ENCODE results near the gene ESAM. TPM values are rescaled to one million over a fixed set of nuclear protein-coding genes. Genes with fewer than 3 reads are reported as not detected.

The ESAM gene
- total RNA-seq, 5 donors from 2014 or later (not counting 1 experiment from before 2014, with no cell fraction given), result 1.2 to 3.5 (median 2.5) TPM

DNA sequence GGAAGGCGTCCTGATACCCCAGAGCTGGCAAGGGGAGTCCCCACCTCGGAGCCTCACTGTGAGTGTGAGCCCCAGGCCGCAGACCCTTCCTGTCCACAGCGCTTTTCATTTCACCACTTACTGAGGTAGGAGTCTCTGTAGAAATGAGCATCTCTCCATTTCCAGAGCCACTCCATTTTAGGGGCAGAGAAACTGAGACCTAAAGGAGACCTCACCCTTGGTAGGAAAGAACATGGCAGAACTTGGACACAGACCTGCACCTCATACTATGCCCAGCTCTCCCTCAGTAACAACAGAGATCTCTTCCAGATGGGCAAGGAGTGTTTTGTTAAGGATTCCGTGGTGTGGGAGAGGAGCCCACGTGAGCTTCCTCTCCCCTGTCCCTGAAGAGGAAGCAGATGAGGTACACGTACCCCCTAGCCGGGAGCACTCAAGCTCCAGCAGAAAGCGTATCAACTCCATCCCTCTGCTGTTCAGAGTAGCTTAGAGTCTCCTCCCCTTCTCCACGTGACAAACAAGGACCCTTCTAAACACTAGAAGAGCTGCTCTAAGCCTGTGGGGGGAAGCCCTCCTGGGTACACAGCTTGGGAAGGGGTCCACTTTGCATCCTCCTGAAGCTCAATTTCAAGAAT is 9.5 kb downstream of the ESAM start:
- ChIA-PET CTCF (interaction anchor here (0.5 to 1.1 kb wide), 8 partner anchors 9 to 631 kb away, joined by 3 to 5 read pairs (median 3); partner anchors contain the start of gene NRGN (in 1 of the 2)), POLR2A (no interaction called here)
- H3K4me3 Mint-ChIP-seq, result peak overlapping the region; percentile 17 to 61 (median 55)
- no peak for DNase-seq
- Histone ChIP-seq H3K4me3 (ENCODE audit: control insufficient read depth in 1 of 2, extremely low read depth in 1 of 2, low read length in 1 of 2) (peak overlapping the region in 1 of 2 donors; percentile 34), H3K9me3 (no peaks in the 10 kb centered on the region), H3K36me3 (ENCODE audit: control insufficient read depth in 2 of 2, extremely low read depth in 1 of 2, insufficient read depth in 1 of 2, low read length in 1 of 2) (no peaks in the 10 kb centered on the region), H3K27me3 (replicated peaks in 1 of 2; ENCODE audit: control insufficient read depth in 2 of 2, extremely low read depth in 1 of 2, insufficient read depth in 2 of 2, low read length in 1 of 2) (peaks cover 0 to 46% of the 10 kb centered on the region in 2 experiments), H3K27ac (ENCODE audit: low read length) (no peak overlapping the region), H3K4me1 (ENCODE audit: control insufficient read depth in 1 of 2, extremely low read depth in 1 of 2, insufficient read depth in 2 of 2, low read length in 2 of 2) (peaks cover 0 to 10% of the 10 kb centered on the region in 2 experiments)
- 41% methylated on average over 5 of the region's 10 CpGs for WGBS (ENCODE audit: insufficient coverage)
- peaks cover 15 to 27% of the 10 kb centered on the region in 2 donors for H3K27me3 Mint-ChIP-seq
- H3K27ac Mint-ChIP-seq, result peak overlapping the region; percentile 55 to 74
- H3K9me3 Mint-ChIP-seq, result no peaks in the 10 kb centered on the region
- no peak for ATAC-seq (replicated peaks in 1 of 4)
- H3K4me1 Mint-ChIP-seq, result peaks cover under 1 to 30% (median 3%) of the 10 kb centered on the region in 3 donors
- no peaks in the 10 kb centered on the region for H3K36me3 Mint-ChIP-seq

DNA sequence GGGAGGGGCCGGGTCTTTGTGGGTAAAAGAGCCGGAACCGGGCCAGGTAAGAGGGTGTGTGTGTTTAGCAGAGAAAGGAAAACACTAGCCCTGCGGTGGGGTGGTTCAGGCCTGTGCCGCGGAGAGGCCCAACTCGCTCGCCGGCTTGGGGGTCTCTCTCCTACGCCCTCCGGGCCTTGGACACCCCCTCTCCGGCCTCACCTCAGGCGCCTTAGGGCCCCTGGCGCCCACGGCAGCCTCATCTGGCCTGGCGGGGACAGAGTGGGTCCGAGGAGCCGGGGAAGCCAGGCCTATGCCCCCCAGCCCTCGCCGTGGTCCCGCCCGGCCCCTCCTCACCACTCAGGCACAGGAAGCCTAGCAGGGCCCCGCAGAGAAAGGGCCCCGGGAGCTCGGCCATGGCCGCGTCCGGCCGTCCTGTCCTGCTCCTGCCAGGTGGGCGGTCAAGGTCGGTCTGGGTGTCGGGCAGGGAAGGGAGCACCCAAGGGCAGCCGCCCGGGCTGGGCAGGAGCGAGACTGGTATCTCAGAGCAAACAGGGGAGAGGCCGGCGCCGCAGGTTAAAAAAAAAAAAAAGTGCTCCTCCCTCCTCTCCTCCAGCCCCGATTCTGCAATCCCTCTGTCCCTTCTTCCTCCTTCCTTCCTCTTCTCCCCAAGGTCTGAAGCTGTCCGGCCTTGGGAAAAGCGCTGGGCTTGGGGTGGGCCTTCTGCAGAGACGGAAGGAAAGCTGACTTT is 10.2 kb downstream of the ESAM start, which contains the start of gene VSIG2:
Gene VSIG2 (minus strand): TSS at position 515 of the 730 bp plus-strand sequence. CDS start 118 bp downstream, at position 397.
- H3K4me1 Mint-ChIP-seq, result peaks cover 6 to 31% (median 7%) of the 10 kb centered on the region in 3 donors
- Histone ChIP-seq H3K9me3 (no peaks in the 10 kb centered on the region), H3K27ac (ENCODE audit: low read length) (peak within 1 kb of the TSS; percentile 23), H3K36me3 (ENCODE audit: control insufficient read depth in 2 of 2, extremely low read depth in 1 of 2, insufficient read depth in 1 of 2, low read length in 1 of 2) (no peaks in the 10 kb centered on the region), H3K4me1 (ENCODE audit: control insufficient read depth in 1 of 2, extremely low read depth in 1 of 2, insufficient read depth in 2 of 2, low read length in 2 of 2) (peaks cover 0 to 16% of the 10 kb centered on the region in 2 experiments), H3K27me3 (replicated peaks in 1 of 2; ENCODE audit: control insufficient read depth in 2 of 2, extremely low read depth in 1 of 2, insufficient read depth in 2 of 2, low read length in 1 of 2) (peaks cover 0 to 39% of the 10 kb centered on the region in 2 experiments), H3K4me3 (ENCODE audit: control insufficient read depth in 1 of 2, extremely low read depth in 1 of 2, low read length in 1 of 2) (peak within 1 kb of the TSS in 1 of 2 donors; percentile 34)
- ChIA-PET CTCF (interaction anchor here (0.5 to 1.1 kb wide), 6 partner anchors 10 to 85 kb away, joined by 3 to 5 read pairs (median 3); partner anchors contain the start of gene NRGN (in 1 of the 2)), POLR2A (no interaction called here)
- peak within 1 kb of the TSS; percentile 17 to 61 (median 55) for H3K4me3 Mint-ChIP-seq
- peak within 1 kb of the TSS; percentile 55 to 74 for H3K27ac Mint-ChIP-seq
- no peaks in the 10 kb centered on the region for H3K9me3 Mint-ChIP-seq
- ATAC-seq (replicated peaks in 1 of 4) (peak in 1 of 4 experiments; percentile 19), DNase-seq (no peak)
- H3K36me3 Mint-ChIP-seq, result no peaks in the 10 kb centered on the region
- WGBS (ENCODE audit: insufficient coverage), result 79% methylated on average over 30 of the region's 42 CpGs
- H3K27me3 Mint-ChIP-seq, result peaks cover 10 to 20% of the 10 kb centered on the region in 2 donors

DNA sequence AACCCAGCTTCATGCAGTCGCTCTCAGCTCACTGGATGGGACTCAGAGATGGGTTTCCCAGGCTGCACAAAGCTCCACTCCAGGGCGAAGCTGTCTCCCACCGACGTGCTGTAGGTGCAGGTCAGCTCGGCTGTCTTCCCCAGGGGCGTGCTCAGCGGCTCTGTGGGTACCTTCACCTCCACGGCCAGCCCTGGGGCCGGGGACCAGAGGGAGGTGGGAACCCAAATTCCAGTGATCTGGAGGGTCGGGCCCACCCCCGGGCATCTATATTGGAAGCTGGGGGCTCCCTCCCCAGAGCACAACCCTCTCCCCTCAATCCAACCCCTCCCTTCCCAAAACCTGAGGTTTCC is 10.7 kb downstream of the ESAM start:
- Mint-ChIP-seq H3K36me3 (no peaks in the 10 kb centered on the region), H3K27ac (no peak overlapping the region), H3K9me3 (no peaks in the 10 kb centered on the region), H3K4me1 (peaks cover 9 to 30% (median 11%) of the 10 kb centered on the region in 3 donors), H3K4me3 (peak overlapping the region in 1 of 3 donors; percentile 13), H3K27me3 (peaks cover 4 to 14% of the 10 kb centered on the region in 2 donors)
- peak overlapping the region in 1 of 2 donors; percentile 34 for H3K4me3 ChIP-seq (ENCODE audit: control insufficient read depth in 1 of 2, extremely low read depth in 1 of 2, low read length in 1 of 2)
- ATAC-seq (replicated peaks in 1 of 4) (no peak), DNase-seq (no peak)
- H3K27me3 ChIP-seq (replicated peaks in 1 of 2; ENCODE audit: control insufficient read depth in 2 of 2, extremely low read depth in 1 of 2, insufficient read depth in 2 of 2, low read length in 1 of 2), result peaks cover 0 to 35% of the 10 kb centered on the region in 2 experiments
- 87% methylated on average over 8 of the region's 11 CpGs for WGBS (ENCODE audit: insufficient coverage)
- no peaks in the 10 kb centered on the region for H3K9me3 ChIP-seq
- peaks cover 0 to 16% of the 10 kb centered on the region in 2 experiments for H3K4me1 ChIP-seq (ENCODE audit: control insufficient read depth in 1 of 2, extremely low read depth in 1 of 2, insufficient read depth in 2 of 2, low read length in 2 of 2)
- no peaks in the 10 kb centered on the region for H3K36me3 ChIP-seq (ENCODE audit: control insufficient read depth in 2 of 2, extremely low read depth in 1 of 2, insufficient read depth in 1 of 2, low read length in 1 of 2)
- POLR2A ChIA-PET, result no interaction called here
- H3K27ac ChIP-seq (ENCODE audit: low read length), result no peak overlapping the region
- CTCF ChIA-PET, result interaction anchor here in 1 of 2 donors (0.5 to 1.0 kb wide), 2 partner anchors 12 to 144 kb away, joined by 3 to 4 read pairs; no protein-coding TSS in a partner anchor

DNA sequence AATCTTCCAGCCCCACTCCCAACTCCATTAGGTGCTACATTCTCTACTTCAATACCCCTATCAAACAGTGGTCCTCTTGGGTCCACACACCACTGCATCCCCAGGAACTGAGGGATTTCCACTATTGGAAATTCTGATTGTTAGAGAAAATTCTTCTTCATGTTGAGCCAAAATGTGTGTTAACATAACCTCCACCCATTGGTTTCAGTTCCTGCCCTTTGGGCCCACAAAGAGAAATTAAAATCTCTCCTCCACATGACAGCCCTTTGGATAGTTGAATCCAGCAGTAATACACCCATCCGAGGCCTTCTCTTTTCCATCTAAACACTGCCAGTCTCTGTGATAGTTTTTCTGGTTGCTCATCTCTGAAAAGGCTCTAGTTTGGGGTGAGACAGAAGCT is 12.2 kb downstream of the ESAM start:
- Histone ChIP-seq H3K27ac (ENCODE audit: low read length) (no peak overlapping the region), H3K27me3 (replicated peaks in 1 of 2; ENCODE audit: control insufficient read depth in 2 of 2, extremely low read depth in 1 of 2, insufficient read depth in 2 of 2, low read length in 1 of 2) (peaks cover 0 to 29% of the 10 kb centered on the region in 2 experiments), H3K9me3 (no peaks in the 10 kb centered on the region), H3K4me1 (ENCODE audit: control insufficient read depth in 1 of 2, extremely low read depth in 1 of 2, insufficient read depth in 2 of 2, low read length in 2 of 2) (peaks cover 2 to 27% of the 10 kb centered on the region in 2 experiments), H3K4me3 (ENCODE audit: control insufficient read depth in 1 of 2, extremely low read depth in 1 of 2, low read length in 1 of 2) (no peak overlapping the region), H3K36me3 (ENCODE audit: control insufficient read depth in 2 of 2, extremely low read depth in 1 of 2, insufficient read depth in 1 of 2, low read length in 1 of 2) (no peaks in the 10 kb centered on the region)
- POLR2A ChIA-PET, result no interaction called here
- peaks cover 13 to 31% (median 14%) of the 10 kb centered on the region in 3 donors for H3K4me1 Mint-ChIP-seq
- CTCF ChIA-PET, result no interaction called here
- H3K36me3 Mint-ChIP-seq, result no peaks in the 10 kb centered on the region
- ATAC-seq (replicated peaks in 1 of 4) (no peak), DNase-seq (no peak)
- no peaks in the 10 kb centered on the region for H3K9me3 Mint-ChIP-seq
- WGBS (ENCODE audit: insufficient coverage), result no CpG with 5 or more reads among the region's 1 CpG
- H3K4me3 Mint-ChIP-seq, result no peak overlapping the region
- peaks cover 0 to 8% of the 10 kb centered on the region in 2 donors for H3K27me3 Mint-ChIP-seq
- H3K27ac Mint-ChIP-seq, result peak overlapping the region; percentile 28 to 43

DNA sequence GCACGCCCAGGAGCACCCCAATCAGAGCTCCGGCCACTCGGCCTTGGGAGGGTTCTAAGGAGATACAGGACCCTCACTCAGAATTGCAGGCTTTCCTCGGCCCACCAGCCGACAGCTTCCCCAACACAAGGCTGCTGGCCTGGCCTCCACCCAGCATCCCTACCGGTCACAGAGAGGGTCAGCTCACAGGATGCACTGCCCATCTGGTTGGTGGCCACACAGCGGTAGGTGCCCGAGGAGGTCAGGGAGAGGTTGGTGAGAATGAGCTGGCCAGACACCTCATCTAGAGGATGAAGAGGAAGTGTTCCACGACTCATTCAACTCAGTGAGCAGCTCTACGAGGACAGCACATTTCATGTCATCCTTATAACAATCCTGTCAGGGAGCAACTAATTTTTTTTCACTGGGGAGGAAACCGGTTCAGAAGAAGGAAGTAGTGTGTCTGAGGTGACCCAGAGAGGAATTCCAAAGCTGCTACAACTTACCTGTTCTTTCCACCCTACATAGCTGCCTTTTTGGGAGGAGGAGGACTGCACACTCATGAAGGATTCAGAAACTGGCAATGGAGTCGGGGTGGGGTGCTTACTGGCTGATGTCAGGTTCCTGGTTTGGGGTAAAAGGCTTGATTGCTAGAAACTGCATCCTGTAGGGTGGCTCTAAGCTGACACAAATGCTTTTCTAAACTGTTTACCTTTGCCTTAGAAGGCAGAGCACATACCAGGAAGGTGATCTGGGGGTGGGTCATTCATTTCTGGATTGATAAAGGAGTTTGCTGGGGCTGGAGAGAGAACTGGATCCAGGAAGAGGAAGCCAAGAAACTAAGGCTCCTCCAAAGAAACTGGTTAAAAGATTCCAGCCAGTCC is 13.4 kb downstream of the ESAM start:
- ATAC-seq (replicated peaks in 1 of 4) (no peak), DNase-seq (no peak)
- Histone ChIP-seq H3K4me3 (ENCODE audit: control insufficient read depth in 1 of 2, extremely low read depth in 1 of 2, low read length in 1 of 2) (no peak overlapping the region), H3K4me1 (ENCODE audit: control insufficient read depth in 1 of 2, extremely low read depth in 1 of 2, insufficient read depth in 2 of 2, low read length in 2 of 2) (peaks cover 2 to 27% of the 10 kb centered on the region in 2 experiments), H3K27ac (ENCODE audit: low read length) (no peak overlapping the region), H3K27me3 (replicated peaks in 1 of 2; ENCODE audit: control insufficient read depth in 2 of 2, extremely low read depth in 1 of 2, insufficient read depth in 2 of 2, low read length in 1 of 2) (peaks cover 0 to 18% of the 10 kb centered on the region in 2 experiments), H3K9me3 (no peaks in the 10 kb centered on the region), H3K36me3 (ENCODE audit: control insufficient read depth in 2 of 2, extremely low read depth in 1 of 2, insufficient read depth in 1 of 2, low read length in 1 of 2) (no peaks in the 10 kb centered on the region)
- ChIA-PET CTCF (interaction anchor here (0.5 to 1.2 kb wide), 4 partner anchors 10 to 105 kb away, joined by 3 to 9 read pairs (median 4); no protein-coding TSS in a partner anchor), POLR2A (interaction anchor here in 1 of 2 donors (0.7 kb wide), 2 partner anchors 78 to 1002 kb away, joined by 3 read pairs; no protein-coding TSS in a partner anchor)
- H3K27ac Mint-ChIP-seq, result peak overlapping the region in 1 of 2 donors; percentile 69
- no peaks in the 10 kb centered on the region for H3K36me3 Mint-ChIP-seq
- 92% methylated on average over 5 of the region's 12 CpGs for WGBS (ENCODE audit: insufficient coverage)
- peaks cover 0 to 8% of the 10 kb centered on the region in 2 donors for H3K27me3 Mint-ChIP-seq
- H3K4me1 Mint-ChIP-seq, result peaks cover 13 to 31% (median 16%) of the 10 kb centered on the region in 3 donors
- no peaks in the 10 kb centered on the region for H3K9me3 Mint-ChIP-seq
- H3K4me3 Mint-ChIP-seq, result peak overlapping the region in 1 of 3 donors; percentile 26
